HG03354 (cell line): ENCODE measurements around the gene SLC5A11.
"Not testable (repeated sequence)": the region's sequence is repeated elsewhere in the genome, so short reads cannot be mapped to it uniquely, and the experiment has no call there.

ENCODE experiments used
- ATAC-seq: cut with Tn5 transposase; IDR thresholded peaks from one replicate; pipeline ENCODE4 v1.9.1; 2021; ENCODE audit warnings: mild to moderate bottlenecking; ENCODE audit not compliant: unreplicated experiment, poor library complexity, severe bottlenecking

Gene SLC5A11

DNA sequence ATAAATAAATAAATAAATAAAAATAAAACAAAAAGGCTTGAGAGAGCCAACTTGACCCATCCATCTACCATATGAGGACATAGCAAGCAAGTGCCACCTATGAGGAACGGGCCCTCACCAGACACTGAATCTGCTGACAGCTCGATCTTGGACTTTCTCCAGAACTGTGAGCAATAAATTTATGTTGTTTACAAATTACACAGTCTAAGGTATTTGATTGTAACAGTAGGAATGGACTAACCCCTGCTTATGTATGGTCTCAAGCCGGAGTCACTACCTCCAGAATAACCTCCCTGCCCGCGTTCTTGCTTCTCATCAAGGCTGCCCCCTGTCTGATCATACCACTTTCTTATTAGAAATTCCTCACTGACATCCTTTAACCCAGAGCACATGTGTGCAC lies 9.9 kb downstream of the SLC5A11 start:
- no peak for ATAC-seq

DNA sequence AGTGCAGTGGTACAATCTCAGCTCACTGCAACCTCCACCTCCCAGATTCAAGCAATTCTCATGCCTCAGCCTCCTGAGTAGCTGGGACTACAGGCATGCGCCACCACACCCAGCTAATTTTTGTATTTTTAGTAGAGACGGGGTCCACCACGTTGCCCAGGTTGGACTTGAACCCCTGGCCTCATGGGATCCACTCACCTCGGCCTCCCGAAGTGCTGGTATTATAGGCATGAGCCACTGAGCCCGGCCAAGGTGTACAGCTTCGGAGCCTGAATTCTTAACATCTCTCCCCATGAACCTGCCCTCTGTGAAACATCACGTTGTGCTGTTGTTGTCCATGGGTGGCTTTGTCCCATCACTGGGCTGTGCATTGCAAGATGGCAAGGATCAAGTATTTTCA lies 11.1 kb downstream of the SLC5A11 start:
- not testable (repeated sequence) for ATAC-seq

DNA sequence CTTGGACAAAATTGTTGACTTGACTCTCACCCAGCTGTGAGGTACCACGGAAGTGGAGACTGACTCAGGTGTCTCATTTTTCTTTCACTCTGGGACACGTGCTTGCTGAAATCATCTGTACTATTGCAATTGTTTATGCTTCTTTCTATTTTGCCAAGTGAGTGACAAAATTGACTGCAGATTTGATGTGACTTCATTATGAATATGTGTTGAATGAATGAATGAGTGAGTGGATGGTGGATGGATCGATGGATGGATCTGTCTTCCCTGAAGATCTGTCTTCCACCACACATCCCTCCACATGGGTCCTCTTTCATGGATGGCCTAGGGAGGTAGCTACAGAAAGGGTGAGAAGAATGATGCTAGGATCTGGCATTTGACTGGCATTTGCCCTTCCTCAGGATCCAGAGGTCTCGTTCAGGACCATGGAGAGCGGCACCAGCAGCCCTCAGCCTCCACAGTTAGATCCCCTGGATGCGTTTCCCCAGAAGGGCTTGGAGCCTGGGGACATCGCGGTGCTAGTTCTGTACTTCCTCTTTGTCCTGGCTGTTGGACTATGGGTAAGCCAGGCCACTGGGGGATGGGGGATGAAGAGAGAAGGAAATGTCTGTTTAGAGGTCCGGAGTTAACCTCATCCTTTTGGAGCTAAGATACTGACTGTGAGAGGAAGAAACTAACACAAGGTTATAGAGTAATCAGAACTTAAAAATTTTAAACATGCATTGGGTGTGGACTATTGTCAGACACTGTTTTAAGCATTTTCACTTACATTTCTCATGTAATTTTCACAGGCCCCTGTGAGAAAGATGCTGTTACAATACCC lies 12.7 kb downstream of the SLC5A11 start:
- ATAC-seq: no peak

DNA sequence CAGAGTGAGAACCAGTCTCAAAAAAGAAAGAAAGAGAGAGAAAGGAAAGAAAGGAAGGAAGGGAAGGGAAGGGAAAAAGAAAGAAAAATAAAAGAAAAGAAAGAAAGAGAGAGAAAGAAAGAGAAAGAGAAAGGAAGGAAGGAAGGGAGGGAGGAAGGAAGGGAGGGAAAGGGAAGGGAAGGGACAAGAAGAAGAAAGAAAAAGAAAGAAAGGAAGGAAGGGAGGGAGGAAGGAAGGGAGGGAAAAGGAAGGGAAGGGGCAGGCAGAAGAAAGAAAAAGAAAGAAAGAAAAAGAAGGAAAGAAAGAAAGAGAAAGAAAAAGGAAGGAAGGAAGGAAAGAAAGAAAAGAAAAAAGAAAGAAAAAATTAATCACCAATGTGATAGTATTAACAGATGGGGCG lies 15.7 kb downstream of the SLC5A11 start:
- ATAC-seq: no peak

DNA sequence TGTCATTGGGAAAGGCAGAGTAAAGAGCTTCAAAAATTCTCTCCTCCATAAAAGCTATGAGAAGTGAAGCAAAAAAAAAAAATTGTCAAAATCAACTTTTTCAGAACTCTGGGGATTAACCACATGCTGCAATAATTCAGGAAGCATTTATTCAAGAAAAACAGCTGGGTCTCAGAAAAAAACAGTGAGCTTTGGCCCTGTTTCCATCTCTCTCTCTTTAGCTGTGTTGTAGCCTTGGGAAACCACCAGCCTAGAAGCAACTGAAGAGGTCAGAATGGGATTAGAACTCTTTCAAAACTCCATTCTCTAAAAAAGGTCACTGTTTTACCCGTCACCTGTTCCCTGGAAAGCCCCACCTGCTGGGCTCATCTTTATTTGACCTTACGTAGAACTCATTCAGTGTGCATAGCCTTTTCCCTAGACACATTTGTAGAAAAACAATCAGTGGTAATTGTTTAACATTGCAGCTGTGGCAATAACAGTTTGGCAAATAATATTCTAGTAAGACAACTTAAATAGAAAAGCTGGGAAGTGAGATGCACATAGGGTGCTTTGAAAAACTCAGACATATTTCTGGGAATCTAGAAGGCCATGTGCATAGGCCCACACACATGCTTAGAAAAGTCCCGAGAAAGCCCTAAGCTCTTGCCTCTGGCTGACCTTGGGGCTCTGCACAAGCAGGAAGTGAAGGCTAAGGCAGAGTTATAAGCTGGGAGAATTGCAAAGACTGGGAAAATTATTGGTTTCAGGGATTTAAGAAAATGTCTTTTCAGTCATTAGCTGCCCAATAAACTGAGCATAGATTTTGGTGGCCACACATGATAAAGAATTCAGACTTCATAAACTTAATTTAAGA lies 18.0 kb downstream of the SLC5A11 start:
- ATAC-seq: no peak

DNA sequence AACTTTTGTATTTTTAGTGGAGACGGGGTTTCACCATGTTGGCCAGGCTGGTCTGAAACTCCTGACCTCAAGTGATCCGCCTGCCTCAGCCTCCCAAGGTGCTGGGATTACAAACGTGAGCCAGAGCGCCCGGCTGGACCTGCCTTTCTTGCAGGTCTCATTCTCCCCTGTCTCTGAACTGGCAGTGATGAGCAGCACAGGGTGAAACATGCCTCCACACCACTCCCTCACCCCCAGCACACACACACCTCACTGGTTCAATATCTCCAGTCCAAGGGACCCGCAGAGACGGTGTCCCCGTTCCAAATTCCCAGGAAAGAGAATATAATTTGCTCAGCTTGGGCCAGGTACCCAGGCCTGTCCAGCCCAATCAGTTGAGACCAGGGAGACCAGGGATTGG lies 23.3 kb downstream of the SLC5A11 start:
- no peak for ATAC-seq

DNA sequence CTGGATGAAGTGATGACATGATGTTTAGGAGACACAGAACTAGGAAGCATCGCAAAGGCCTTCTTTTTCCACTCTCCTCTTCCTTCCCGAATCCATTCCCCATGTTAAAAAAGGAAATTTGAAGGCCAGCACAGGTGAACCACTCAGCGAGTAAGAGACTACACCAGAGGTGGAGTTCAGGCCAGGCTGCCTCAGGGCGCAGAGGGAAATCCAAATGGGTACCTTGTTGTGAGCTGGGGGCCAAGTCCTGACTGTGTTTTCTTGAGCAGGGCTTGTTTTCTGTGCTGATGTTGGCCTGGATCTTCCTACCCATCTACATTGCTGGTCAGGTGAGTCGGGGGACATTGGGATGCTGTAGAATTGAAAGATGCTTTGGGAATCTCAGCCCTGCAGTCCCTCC lies 26.1 kb downstream of the SLC5A11 start:
- ATAC-seq: no peak

DNA sequence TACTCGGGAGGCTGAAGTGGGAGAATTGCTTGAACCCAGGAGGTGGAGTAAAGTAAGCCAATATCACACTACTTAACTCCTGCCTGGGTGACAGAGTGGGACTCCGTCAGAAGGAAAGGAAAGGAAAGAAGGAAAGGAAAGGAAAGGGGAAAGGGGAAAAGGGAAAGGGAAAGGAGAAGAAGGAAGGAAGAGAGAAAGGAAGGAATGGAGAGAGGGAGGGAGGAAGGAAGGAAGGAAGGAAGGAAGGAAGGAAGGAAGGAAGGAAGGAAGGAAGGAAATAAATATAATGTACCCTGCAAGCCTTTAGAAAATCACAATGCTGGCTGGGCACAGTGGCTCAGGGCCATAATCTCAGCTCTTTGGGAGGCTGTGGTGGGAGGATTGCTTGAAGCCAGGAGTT lies 27.3 kb downstream of the SLC5A11 start:
- no peak for ATAC-seq

DNA sequence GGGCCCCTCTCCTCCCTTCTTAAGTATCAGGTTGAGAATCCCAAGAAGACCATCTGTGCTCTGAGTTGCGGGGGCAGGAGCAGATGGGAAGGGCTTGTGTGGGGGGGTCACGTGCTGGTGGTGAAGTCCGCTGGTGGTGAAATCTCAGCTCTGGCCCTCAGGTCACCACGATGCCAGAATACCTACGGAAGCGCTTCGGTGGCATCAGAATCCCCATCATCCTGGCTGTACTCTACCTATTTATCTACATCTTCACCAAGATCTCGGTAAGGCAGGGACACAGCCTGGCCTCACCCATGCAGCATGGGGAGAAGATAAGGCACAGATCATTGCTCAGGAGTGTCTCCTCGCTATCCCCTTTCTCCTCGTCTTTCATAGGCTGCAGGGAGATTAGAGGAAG lies 29.7 kb downstream of the SLC5A11 start:
- no peak for ATAC-seq

DNA sequence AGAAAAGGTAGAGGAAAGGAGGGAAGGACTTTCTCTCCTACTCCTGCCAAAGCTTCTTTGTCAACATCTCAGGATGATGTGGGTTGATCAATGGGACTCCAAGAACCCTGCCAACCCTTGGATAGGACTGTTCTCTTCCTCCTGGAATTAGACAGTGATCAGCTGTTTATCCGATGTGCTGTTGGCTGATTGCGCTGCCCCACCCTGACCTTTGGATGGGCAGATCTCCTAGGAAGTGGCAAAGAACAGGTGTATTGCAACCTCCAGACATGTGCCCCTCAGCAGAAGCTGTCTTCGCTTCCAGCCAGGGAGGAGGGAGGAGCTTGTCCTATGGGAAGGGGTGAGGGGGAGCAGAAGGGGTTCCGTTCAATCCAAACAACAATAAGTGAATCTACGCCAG lies 30.5 kb downstream of the SLC5A11 start:
- ATAC-seq: no peak

DNA sequence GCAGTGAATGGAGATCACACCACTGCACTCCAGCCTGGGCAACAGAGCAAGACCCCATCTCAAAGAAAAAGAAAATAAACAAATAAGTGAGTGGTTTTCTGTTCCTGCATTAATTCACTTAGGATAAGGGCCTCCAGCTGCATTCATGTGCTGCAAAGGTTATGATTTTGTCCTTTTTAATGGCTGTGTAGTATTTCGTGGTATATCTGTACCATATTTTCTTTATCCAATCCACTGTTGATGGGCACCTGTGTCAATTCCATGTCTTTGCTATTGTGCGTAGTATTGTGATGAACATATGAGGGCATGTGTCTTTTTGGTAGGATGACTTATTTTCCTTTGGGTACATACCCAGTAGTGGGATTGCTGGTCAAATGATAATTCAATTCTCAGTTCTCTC lies 33.9 kb downstream of the SLC5A11 start:
- no peak for ATAC-seq

DNA sequence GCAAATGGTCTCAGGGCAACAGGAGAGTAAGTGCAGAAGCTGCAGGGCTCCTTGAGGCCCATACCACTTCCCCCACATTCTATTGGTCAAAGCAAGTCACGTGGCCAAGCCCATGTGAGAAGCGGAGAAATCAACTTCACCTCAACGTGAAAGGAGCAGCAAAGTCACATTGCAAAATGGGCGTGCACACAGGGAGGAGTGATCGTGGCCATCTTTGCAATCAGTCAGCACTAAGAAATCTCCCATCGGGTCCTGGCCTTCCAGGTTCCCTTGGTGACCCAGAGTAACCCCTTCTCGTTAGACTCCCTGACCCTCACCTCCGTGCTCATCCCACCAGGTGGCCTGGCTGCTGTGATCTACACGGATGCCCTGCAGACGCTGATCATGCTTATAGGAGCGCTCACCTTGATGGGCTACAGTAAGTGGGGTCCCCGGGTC lies 38.0 kb downstream of the SLC5A11 start:
- no peak for ATAC-seq

DNA sequence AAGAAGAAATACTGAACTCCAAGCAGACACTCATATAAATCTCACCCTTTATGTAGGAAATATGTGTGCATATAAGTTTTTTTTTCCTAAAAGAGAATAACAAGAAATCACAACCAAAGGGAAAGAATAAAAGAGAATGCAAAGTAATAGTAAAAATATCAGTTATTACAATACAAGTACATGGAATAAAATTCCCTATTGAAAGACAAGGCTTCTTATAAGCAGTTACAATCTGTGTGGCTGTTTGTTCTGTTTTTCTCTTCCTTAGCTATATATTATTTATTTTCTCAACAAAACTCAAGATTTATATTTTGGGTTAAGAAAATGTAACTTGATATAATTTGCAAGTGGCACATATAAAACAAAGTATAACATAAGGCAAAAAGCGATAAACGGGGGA lies 41.7 kb downstream of the SLC5A11 start:
- ATAC-seq: no peak

DNA sequence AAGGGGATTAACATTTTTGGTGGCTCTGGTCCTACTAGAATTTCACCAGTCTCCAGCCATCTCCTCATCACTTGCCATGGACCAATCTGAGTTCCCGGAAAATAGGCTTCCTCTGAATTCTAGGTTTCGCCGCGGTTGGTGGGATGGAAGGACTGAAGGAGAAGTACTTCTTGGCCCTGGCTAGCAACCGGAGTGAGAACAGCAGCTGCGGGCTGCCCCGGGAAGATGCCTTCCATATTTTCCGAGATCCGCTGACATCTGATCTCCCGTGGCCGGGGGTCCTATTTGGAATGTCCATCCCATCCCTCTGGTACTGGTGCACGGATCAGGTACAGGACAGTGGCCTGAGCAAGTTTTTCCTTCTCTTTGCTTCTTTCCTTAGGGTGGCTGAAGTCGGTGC lies 45.0 kb downstream of the SLC5A11 start:
- no peak for ATAC-seq

DNA sequence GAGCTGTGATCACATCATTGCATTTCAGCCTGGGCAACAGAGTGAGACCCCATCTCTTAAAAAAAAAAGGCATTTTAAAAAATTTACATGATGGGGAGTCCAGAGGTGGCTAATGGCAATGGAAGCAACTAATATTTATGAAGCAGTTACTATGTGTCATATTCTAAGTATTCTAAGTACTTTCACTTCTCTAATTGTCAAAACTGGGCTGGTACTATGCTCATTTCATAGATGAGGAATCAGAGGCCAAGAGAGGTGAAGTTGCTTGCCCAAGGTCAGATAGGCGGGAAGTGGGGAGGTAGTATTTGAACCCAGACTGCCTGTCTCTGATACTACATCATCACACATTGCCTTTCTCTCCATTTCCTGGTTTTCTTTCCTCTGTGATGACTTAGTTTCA lies 50.7 kb downstream of the SLC5A11 start:
- no peak for ATAC-seq

DNA sequence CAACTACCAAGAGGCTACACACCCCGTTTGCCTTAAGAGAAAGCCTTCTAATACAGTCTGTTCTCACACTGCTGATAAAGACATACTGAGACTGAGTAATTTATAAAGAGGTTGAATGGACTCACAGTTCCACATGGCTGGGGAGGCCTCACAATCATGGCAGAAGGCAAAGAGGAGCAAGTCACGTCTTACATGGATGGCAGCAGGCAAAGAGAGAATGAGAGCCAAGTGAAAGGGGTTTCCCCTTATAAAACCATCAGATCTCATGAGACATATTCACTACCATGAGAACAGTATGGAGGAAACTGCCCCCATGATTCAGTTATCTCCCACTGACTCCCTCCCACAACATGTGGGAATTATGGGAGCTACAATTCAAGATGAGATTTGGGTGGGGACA lies 51.8 kb downstream of the SLC5A11 start:
- ATAC-seq: not testable (repeated sequence)

DNA sequence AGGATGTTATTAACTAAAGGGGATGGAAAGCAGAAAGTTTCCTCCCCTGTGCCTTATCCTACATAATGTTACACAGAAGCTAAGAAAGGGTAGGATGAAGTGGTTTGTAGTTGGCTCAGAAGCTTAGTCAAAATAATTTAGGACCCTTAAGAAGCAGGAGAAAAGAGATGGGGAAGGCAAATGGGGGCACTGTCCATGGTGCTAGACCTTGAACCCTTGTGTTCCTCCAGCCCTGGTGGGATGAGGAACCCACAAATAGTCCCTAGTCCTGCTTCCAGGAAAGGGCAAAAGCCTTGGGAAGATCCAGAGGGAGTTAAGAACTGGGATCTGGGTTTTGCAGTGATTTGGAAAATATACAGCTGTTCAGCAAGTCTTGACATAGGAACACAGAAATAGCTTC lies 54.5 kb downstream of the SLC5A11 start:
- no peak for ATAC-seq

DNA sequence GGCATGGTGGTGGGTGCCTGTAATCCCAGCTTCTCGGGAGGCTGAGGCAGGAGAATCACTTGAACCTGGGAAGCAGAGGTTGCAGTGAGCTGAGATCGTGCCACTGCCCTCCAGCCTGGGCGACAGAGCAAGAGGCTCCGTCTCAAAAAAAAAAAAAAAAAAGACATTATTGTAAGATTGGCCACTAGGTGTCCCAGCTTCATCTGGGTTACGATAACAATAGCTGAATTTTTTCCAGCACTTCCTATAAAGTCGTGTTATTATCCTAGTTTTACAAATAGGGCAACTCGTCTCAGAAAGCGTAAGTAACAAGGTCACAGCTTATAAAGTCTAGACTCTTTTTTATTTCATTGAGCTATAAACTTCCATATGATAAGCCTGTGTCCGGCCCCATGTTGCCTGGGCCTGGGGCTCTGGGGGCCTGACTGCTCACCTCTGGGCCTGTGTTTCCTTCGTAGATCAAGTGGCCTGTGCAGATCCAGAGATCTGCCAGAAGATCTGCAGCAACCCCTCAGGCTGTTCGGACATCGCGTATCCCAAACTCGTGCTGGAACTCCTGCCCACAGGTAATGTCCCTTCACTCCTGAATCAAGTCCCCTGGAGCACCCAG lies 60.5 kb downstream of the SLC5A11 start:
- no peak for ATAC-seq

DNA sequence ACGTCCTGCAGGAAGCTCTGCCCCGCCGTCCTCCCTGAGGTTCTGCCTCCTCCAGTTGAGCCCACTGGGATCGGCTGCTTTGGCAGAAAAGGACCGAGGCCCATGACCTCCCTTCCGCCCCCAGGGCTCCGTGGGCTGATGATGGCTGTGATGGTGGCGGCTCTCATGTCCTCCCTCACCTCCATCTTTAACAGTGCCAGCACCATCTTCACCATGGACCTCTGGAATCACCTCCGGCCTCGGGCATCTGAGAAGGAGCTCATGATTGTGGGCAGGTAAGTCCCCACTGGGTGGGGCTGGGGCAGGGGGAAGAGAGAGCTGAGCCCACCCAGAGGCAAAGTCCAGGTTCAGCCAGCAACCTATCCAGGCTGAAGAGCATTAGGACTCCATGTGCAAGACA lies 61.1 kb downstream of the SLC5A11 start:
- ATAC-seq: no peak

DNA sequence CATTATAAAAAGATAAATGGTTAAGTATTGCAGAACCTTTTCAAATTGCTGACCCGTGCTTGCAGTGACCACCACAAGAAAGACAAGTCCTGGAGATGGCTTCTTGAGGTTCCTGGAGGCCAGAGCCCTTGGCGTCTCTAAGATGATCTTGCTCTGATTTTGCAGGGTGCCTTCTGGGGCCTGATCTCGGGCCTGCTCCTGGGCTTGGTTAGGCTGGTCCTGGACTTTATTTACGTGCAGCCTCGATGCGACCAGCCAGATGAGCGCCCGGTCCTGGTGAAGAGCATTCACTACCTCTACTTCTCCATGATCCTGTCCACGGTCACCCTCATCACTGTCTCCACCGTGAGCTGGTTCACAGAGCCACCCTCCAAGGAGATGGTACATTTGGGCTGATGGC lies 63.0 kb downstream of the SLC5A11 start:
- no peak for ATAC-seq

DNA sequence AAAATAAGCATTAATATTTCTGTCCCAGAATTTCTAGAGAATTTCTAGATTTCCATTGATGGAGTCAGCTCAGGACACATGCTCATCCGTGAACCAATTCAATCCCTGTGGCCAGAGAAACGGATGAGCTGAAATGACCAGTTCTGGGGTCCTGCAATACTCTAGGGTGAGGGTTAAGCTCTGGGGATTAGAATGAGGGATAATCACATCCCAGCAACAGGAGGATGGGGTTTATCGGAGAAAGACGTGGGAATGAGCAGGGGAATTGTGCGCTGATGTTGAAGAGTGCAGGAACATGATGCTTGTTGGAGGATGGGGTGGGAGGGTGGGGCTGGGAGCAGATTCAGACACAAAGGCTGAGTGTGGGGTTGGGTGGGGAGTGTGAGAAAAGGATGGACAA lies 64.1 kb downstream of the SLC5A11 start:
- no peak for ATAC-seq
